IMR-90 (cell line): Measurements from ENCODE around the gene SMIM22. TPM values are rescaled to one million over a fixed set of nuclear protein-coding genes. Genes with fewer than 3 reads are reported as not detected.

Source experiments
- ATAC-seq: fragments of 200-7000 bp; cut with Tn5 transposase; 2 replicates; pipeline ENCODE4 v1.9.1; 2020; ENCODE audit warnings: low read depth, mild to moderate bottlenecking, moderate library complexity
- BruUV-seq: library from RNA; stranded (reverse); fragments of 400-500 nt; replicated peaks from 2 replicates; lab custom pipeline; 2021; lab: Mats Ljungman, UMichigan
- CTCF ChIA-PET: fragments of 300-600 bp; formaldehyde crosslinking; extraction: SDS; loops from one replicate; lab custom pipeline; 2021; ENCODE audit warnings: antibody characterized with exemption; lab: Yijun Ruan, JAX
- POLR2A ChIA-PET: fragments of 300-600 bp; sonication (Branson Sonifier 250); formaldehyde crosslinking; loops from one replicate; lab custom pipeline; 2022; ENCODE audit warnings: antibody characterized with exemption; ENCODE audit not compliant: unreplicated experiment; lab: Charles Lee
- DNase-seq: peaks from one replicate; pipeline ENCODE4 v3.0.0; 2013
- H2AFZ ChIP-seq: replicated peaks from 2 replicates; pipeline ENCODE3; 2013; ENCODE audit warnings: low read length, mild to moderate bottlenecking; ENCODE audit not compliant: poor library complexity
- H2AK5ac ChIP-seq: 2 replicates; pipeline ENCODE4 v1.6.1; 2013; ENCODE audit warnings: low read depth, low read length, inconsistent platforms
- H2AK9ac ChIP-seq: replicated peaks from 2 replicates; pipeline ENCODE3; 2013; ENCODE audit warnings: mild to moderate bottlenecking, low read depth, low read length, moderate library complexity; ENCODE audit not compliant: poor library complexity
- H2BK120ac ChIP-seq: 2 replicates; pipeline ENCODE4 v1.6.1; 2013; ENCODE audit warnings: low read depth, low read length, inconsistent platforms
- H2BK15ac ChIP-seq: 3 replicates; pipeline ENCODE4 v1.6.1; 2013; ENCODE audit warnings: low read depth, low read length, inconsistent platforms
- H2BK20ac ChIP-seq: 2 replicates; pipeline ENCODE4 v1.6.1; 2013; ENCODE audit warnings: low read depth, mild to moderate bottlenecking, inconsistent platforms, low read length, moderate library complexity
- H2BK5ac ChIP-seq: 2 replicates; pipeline ENCODE4 v1.6.1; 2013; ENCODE audit warnings: mild to moderate bottlenecking, low read depth, low read length, inconsistent platforms; ENCODE audit not compliant: poor library complexity, severe bottlenecking
- H3K14ac ChIP-seq: replicated peaks from 2 replicates; pipeline ENCODE4 v1.6.1; 2013; ENCODE audit warnings: low read depth, low read length, inconsistent platforms
- H3K18ac ChIP-seq: 2 replicates; pipeline ENCODE4 v1.6.1; 2013; ENCODE audit warnings: low read depth, low read length, control low read depth
- H3K23ac ChIP-seq: 2 replicates; pipeline ENCODE4 v1.6.1; 2013; ENCODE audit warnings: low read depth, low read length, inconsistent platforms
- H3K27ac ChIP-seq: 2 replicates; pipeline ENCODE4 v1.5.1; 2013; ENCODE audit warnings: mild to moderate bottlenecking, control low read depth, low read length; ENCODE audit not compliant: insufficient read depth
- H3K27me3 ChIP-seq: 2 replicates; pipeline ENCODE4 v1.6.1; 2013; ENCODE audit warnings: low read length; ENCODE audit not compliant: control insufficient read depth, insufficient read depth
- H3K36me3 ChIP-seq: 2 replicates; pipeline ENCODE4 v1.6.1; 2013; ENCODE audit warnings: low read length, mixed read lengths; ENCODE audit not compliant: control insufficient read depth, insufficient read depth
- H3K4ac ChIP-seq: 2 replicates; pipeline ENCODE4 v1.6.1; 2013; ENCODE audit warnings: low read depth, low read length, inconsistent platforms
- H3K4me1 ChIP-seq: 2 replicates; pipeline ENCODE4 v1.6.1; 2013; ENCODE audit warnings: low read length, mixed read lengths; ENCODE audit not compliant: control insufficient read depth, insufficient read depth
- H3K4me2 ChIP-seq: 2 replicates; pipeline ENCODE4 v1.6.1; 2013; ENCODE audit warnings: low read depth, mild to moderate bottlenecking, control low read depth, low read length, moderate library complexity
- H3K4me3 ChIP-seq: 2 replicates; pipeline ENCODE4 v1.5.1; 2013; ENCODE audit warnings: low read depth, mild to moderate bottlenecking, control low read depth, low read length, moderate library complexity; ENCODE audit not compliant: insufficient read depth
- H3K56ac ChIP-seq: 2 replicates; pipeline ENCODE4 v1.6.1; 2013; ENCODE audit warnings: low read length, inconsistent platforms; ENCODE audit not compliant: insufficient read depth; ENCODE audit errors: extremely low read depth
- H3K79me1 ChIP-seq, 2 experiments: 2 replicates each; pipeline ENCODE4 v1.6.1; 2013; ENCODE audit warnings: low read length in 2 of 2, inconsistent platforms in 1 of 2, low read depth in 1 of 2
- H3K9ac ChIP-seq: 2 replicates; pipeline ENCODE4 v1.6.1; 2013; ENCODE audit warnings: low read depth, low read length, control low read depth
- H3K9me1 ChIP-seq: 2 replicates; pipeline ENCODE4 v1.6.1; 2013; ENCODE audit warnings: low read length, inconsistent platforms; ENCODE audit not compliant: insufficient read depth
- H3K9me3 ChIP-seq: 2 replicates; pipeline ENCODE4 v1.6.1; 2013; ENCODE audit warnings: low read length; ENCODE audit not compliant: control insufficient read depth, insufficient read depth
- H4K20me1 ChIP-seq: 2 replicates; pipeline ENCODE4 v1.6.1; 2013; ENCODE audit warnings: low read length, inconsistent platforms; ENCODE audit not compliant: insufficient read depth
- H4K5ac ChIP-seq: 2 replicates; pipeline ENCODE4 v1.6.1; 2013; ENCODE audit warnings: mild to moderate bottlenecking, low read depth, low read length, control low read depth
- H4K8ac ChIP-seq, 2 experiments: 2 replicates each; pipeline ENCODE4 v1.6.1; 2013; ENCODE audit warnings: low read depth in 2 of 2, low read length in 2 of 2, control low read depth in 1 of 2, inconsistent platforms in 1 of 2
- H4K91ac ChIP-seq: 2 replicates; pipeline ENCODE4 v1.6.1; 2013; ENCODE audit warnings: low read depth, low read length, inconsistent platforms; ENCODE audit not compliant: insufficient read depth
- BHLHE40 ChIP-seq: fragments of 150-350 bp; IDR thresholded peaks from 2 replicates; pipeline ENCODE4 v1.6.1; 2016; ENCODE audit warnings: mild to moderate bottlenecking, low read depth, low read length
- CEBPB ChIP-seq: IDR thresholded peaks from 2 replicates; pipeline ENCODE4 v1.6.1; 2012; ENCODE audit warnings: low read depth, low read length, improper control_type of control experiment
- CTCF ChIP-seq: conservative IDR thresholded peaks from 2 replicates; pipeline ENCODE4 v1.5.1; 2012; ENCODE audit warnings: mild to moderate bottlenecking, low read depth, low read length, improper control_type of control experiment
- ELK1 ChIP-seq: fragments of 150-350 bp; IDR thresholded peaks from 2 replicates; pipeline ENCODE4 v1.6.1; 2016; ENCODE audit warnings: low read depth, mild to moderate bottlenecking, low read length, moderate library complexity, borderline replicate concordance
- FOS ChIP-seq: fragments of 150-350 bp; IDR thresholded peaks from 2 replicates; pipeline ENCODE4 v1.6.1; 2016; ENCODE audit warnings: low read depth, low read length
- MAFK ChIP-seq: IDR thresholded peaks from 2 replicates; pipeline ENCODE4 v1.6.1; 2012; ENCODE audit warnings: low read depth, low read length, improper control_type of control experiment
- MAZ ChIP-seq: IDR thresholded peaks from 2 replicates; pipeline ENCODE4 v1.6.1; 2012; ENCODE audit warnings: low read depth, mild to moderate bottlenecking, low read length, improper control_type of control experiment, moderate library complexity, borderline replicate concordance
- POLR2A ChIP-seq: IDR thresholded peaks from 2 replicates; pipeline ENCODE4 v1.6.1; 2012; ENCODE audit warnings: mild to moderate bottlenecking, low read depth, low read length
- RAD21 ChIP-seq: IDR thresholded peaks from 2 replicates; pipeline ENCODE4 v1.6.1; 2012; ENCODE audit warnings: low read length, improper control_type of control experiment
- RCOR1 ChIP-seq: IDR thresholded peaks from 2 replicates; pipeline ENCODE4 v1.6.1; 2012; ENCODE audit warnings: mild to moderate bottlenecking, low read length, improper control_type of control experiment; ENCODE audit not compliant: insufficient replicate concordance
- WGBS, 2 experiments: methylation state at CpG; one replicate each; pipeline versions ENCODE4 v1.1.5 to v1.1.7; 2013; ENCODE audit warnings: missing lambda C conversion rate in 2 of 2; ENCODE audit not compliant: insufficient read length in 1 of 2; ENCODE audit errors: extremely low coverage in 2 of 2; 5-methylcytosine and 5-hydroxymethylcytosine counted together
- dilution Hi-C: fragments of 300-500 bp; cut with HindIII; formaldehyde crosslinking; loops from one replicate; pipeline ENCODE4 v1.14.3; 2018; ENCODE audit warnings: low sequenced_read_pairs; ENCODE audit not compliant: unreplicated experiment
- in situ Hi-C: fragments of 300-500 bp; cut with MboI; formaldehyde crosslinking; loops from 3 replicates; pipeline ENCODE4 v1.14.3; 2019; ENCODE audit warnings: low sequenced_read_pairs, inconsistent platforms, mixed read lengths
- intact Hi-C: fragments of 100-400 bp; cut with micrococcal nuclease; formaldehyde crosslinking; loops from 2 replicates; pipeline ENCODE4 v1.10.0; 2022
- polyA plus RNA-seq, 3 experiments: library from polyadenylated mRNA; depleted of rRNA; stranded (reverse); fragments of >200 nt; gene quantifications; 2 replicates each; pipeline ENCODE4 v1.2.3, GENCODE V29; 2012; ENCODE audit warnings: low replicate concordance in 1 of 3
- total RNA-seq: library from RNA; depleted of rRNA; stranded (reverse); fragments of >200 nt; gene quantifications from 2 replicates; pipeline ENCODE4 v1.2.3, GENCODE V29; 2012

SMIM22 gene
- total and polyA plus RNA-seq, 2 of the 4 experiments (the other 2 are of a cell fraction): not detected

GRCh38 chr16:4788489-4788889, 6.7 kb upstream of the SMIM22 start:
- Histone ChIP-seq H4K5ac (no peak overlapping the region), H3K36me3 (no peaks in the 10 kb centered on the region), H3K23ac (no peak overlapping the region), H3K4me3 (no peak overlapping the region), H3K56ac (no peak overlapping the region), H2AK5ac (no peak overlapping the region), H4K20me1 (no peaks in the 10 kb centered on the region), H3K4ac (no peak overlapping the region), H3K9me1 (0 out of 2 replicates have a peak, but pooled peaks cover 3% of the 10 kb centered on the region), H3K14ac (no peak overlapping the region), H4K8ac (no peak overlapping the region), H3K4me2 (no peak overlapping the region), H3K79me1 (no peaks in the 10 kb centered on the region), H3K27me3 (no peaks in the 10 kb centered on the region; the same call in 1 of the 2 replicates), H3K27ac (no peak overlapping the region), H4K91ac (no peak overlapping the region), H3K18ac (no peak overlapping the region), H3K9me3 (no peaks in the 10 kb centered on the region), H3K4me1 (no peaks in the 10 kb centered on the region), H2BK20ac (no peak overlapping the region), H2BK5ac (no peak overlapping the region), H2BK120ac (no peak overlapping the region), H3K9ac (no peak overlapping the region), H2AFZ (no peak overlapping the region), H2BK15ac (no peak overlapping the region), H2AK9ac (no peak overlapping the region)
- no TSS peak for BruUV-seq
- no peak for TF ChIP-seq MAFK
- no peak for TF ChIP-seq RCOR1
- no peak for TF ChIP-seq FOS
- no peak for TF ChIP-seq RAD21
- TF ChIP-seq POLR2A: no peak
- no peak for TF ChIP-seq CTCF
- TF ChIP-seq CEBPB: no peak
- TF ChIP-seq ELK1: no peak
- TF ChIP-seq MAZ: no peak
- TF ChIP-seq BHLHE40: no peak
- intact Hi-C loops (no loop called here), dilution Hi-C loops (no loop called here), in situ Hi-C loops (no loop called here)
- DNase-seq: no peak
- WGBS, 2 experiments: no CpG with 5 or more reads among the region's 9 CpGs
- CTCF ChIA-PET: no interaction called here
- no peak; the same call in 1 of the 2 replicates for ATAC-seq
- POLR2A ChIA-PET: no interaction called here
